Gastrocnemius medialis (tissue), 4 donors: Measurements from ENCODE around the gene SND1.

Experiments used
- CTCF ChIP-seq, 5 experiments: fragments of 450-650 bp in 3 of 5; fragments of 200-600 bp in 2 of 5; sonication (generic) in 2 of 5; IDR thresholded peaks in 4 of 5; conservative IDR thresholded peaks in 1 of 5; 1 replicate in 4 of 5; 2 replicates in 1 of 5; pipeline ENCODE4 v1.5.1; 2016 to 2019; ENCODE audit warnings: antibody characterized with exemption in 5 of 5, mild to moderate bottlenecking in 3 of 5, moderate library complexity in 3 of 5
- POLR2A ChIP-seq, 2 donors: fragments of 450-650 bp; IDR thresholded peaks; one replicate each; pipeline ENCODE4 v1.6.1; 2017; ENCODE audit warnings: antibody characterized with exemption in 2 of 2, mild to moderate bottlenecking in 2 of 2, moderate library complexity in 2 of 2

GRCh38 chr7:127733986-127734385 lies 82.0 kb downstream of the SND1 start:
- TF ChIP-seq CTCF (IDR thresholded peaks at IDR 0.05 in 4 of 5, conservative IDR thresholded peaks at IDR 0.05 in 1 of 5) (no peak), POLR2A (IDR thresholded peaks at IDR 0.05) (no peak)
